AG04449 (cell line): ENCODE data around the gene BMPR1B.

Experiments used
- CTCF ChIA-PET: fragments of 350-600 bp; formaldehyde crosslinking; extraction: SDS; loops from one replicate; lab custom pipeline; 2021; ENCODE audit warnings: antibody characterized with exemption; lab: Yijun Ruan, JAX
- POLR2A ChIA-PET: fragments of 400-600, 350-600 bp; formaldehyde crosslinking; extraction: SDS; loops from one replicate; lab custom pipeline; 2020; ENCODE audit warnings: antibody characterized with exemption, inconsistent platforms; lab: Yijun Ruan, JAX
- DNase-seq: peaks from one replicate; pipeline ENCODE4 v3.0.0-alpha.2; 2010; ENCODE audit warnings: low read depth, low spot score
- H3K4me3 ChIP-seq: 2 replicates; pipeline ENCODE4 v1.5.1; 2011; ENCODE audit warnings: low read depth, mild to moderate bottlenecking, control low read depth, low read length
- TF ChIP-seq, protein P1 (sequence below): IDR thresholded peaks from one replicate; pipeline ENCODE4 v1.5.1; 2011; ENCODE audit warnings: mild to moderate bottlenecking, moderate library complexity, low read length, control low read depth, inconsistent platforms; ENCODE audit not compliant: insufficient read depth; ENCODE audit errors: missing control alignments

BMPR1B gene

DNA sequence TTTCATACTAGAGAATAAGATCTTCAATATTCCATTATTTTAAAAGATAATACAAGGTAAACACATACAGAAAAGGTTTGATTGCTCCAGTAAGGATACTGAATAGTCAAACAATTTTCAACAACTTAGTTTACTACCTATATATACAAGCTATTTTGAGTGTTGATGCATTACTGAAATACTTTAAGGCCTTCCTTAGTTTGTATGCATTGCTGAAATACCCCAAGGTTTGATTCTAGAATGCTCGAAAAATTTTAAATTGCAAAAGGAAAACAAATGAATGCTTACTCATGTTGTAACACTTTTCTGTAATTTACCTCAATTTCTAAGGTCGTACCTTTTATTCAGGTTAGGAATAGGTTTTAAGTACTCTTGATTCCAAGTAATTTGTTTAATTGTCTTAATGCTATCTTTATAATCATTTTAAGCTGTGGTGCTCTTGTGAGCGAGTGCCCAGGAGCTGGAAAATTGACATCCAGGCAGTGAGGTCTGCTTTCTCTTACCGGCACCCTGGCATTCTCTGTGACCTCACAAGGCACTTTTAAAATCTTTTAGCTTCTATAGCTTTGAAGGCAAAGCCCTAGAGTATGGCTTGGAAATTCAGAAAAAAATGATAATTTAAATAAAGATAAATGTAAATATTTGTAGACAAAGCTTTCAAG is 114.0 kb downstream of the BMPR1B start:
- no peak for DNase-seq
- no peak overlapping the region for H3K4me3 ChIP-seq
- ChIA-PET POLR2A (no interaction called here), CTCF (no interaction called here)
- TF ChIP-seq, protein P1, sequence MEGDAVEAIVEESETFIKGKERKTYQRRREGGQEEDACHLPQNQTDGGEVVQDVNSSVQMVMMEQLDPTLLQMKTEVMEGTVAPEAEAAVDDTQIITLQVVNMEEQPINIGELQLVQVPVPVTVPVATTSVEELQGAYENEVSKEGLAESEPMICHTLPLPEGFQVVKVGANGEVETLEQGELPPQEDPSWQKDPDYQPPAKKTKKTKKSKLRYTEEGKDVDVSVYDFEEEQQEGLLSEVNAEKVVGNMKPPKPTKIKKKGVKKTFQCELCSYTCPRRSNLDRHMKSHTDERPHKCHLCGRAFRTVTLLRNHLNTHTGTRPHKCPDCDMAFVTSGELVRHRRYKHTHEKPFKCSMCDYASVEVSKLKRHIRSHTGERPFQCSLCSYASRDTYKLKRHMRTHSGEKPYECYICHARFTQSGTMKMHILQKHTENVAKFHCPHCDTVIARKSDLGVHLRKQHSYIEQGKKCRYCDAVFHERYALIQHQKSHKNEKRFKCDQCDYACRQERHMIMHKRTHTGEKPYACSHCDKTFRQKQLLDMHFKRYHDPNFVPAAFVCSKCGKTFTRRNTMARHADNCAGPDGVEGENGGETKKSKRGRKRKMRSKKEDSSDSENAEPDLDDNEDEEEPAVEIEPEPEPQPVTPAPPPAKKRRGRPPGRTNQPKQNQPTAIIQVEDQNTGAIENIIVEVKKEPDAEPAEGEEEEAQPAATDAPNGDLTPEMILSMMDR, result no peak

DNA sequence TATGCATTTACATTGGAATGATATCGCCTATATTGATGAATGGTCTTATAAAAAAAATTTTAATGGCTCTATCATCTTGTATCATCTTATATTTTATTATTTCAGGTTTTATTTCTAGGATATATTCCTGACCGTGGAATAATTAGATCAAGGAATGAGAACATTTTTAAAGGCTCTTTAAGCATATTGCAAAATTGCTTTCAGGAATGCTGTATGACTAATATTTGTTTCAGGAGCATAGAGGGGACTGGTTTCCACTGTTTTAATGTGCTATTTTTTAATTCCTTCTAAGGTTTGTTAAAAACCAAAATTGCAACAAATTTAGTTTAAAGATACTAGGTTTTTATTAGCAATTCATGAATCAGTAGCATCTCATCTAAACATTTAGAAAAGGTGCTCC is 120.2 kb downstream of the BMPR1B start:
- TF ChIP-seq, protein P1, result no peak
- no peak overlapping the region for H3K4me3 ChIP-seq
- ChIA-PET POLR2A (no interaction called here), CTCF (no interaction called here)
- DNase-seq, result no peak

GRCh38 chr4:94880956-94881355 is 123.2 kb downstream of the BMPR1B start:
- H3K4me3 ChIP-seq, result no peak overlapping the region
- TF ChIP-seq, protein P1, result no peak
- POLR2A ChIA-PET, result no interaction called here
- CTCF ChIA-PET, result no interaction called here
- no peak for DNase-seq

GRCh38 chr4:94882756-94883155 is 125.0 kb downstream of the BMPR1B start:
- POLR2A ChIA-PET, result no interaction called here
- TF ChIP-seq, protein P1, result no peak
- CTCF ChIA-PET, result interaction anchor here (0.7 kb wide), 1 partner anchor 187 kb away, joined by 3 read pairs; no protein-coding TSS in a partner anchor
- no peak overlapping the region for H3K4me3 ChIP-seq
- DNase-seq, result no peak

GRCh38 chr4:94887027-94887426 is 129.3 kb downstream of the BMPR1B start:
- H3K4me3 ChIP-seq, result no peak overlapping the region
- CTCF ChIA-PET, result no interaction called here
- TF ChIP-seq, protein P1, result no peak
- no peak for DNase-seq
- POLR2A ChIA-PET, result no interaction called here

GRCh38 chr4:94889523-94889922 is 131.8 kb downstream of the BMPR1B start:
- H3K4me3 ChIP-seq, result no peak overlapping the region
- ChIA-PET CTCF (interaction anchor here (0.8 to 0.9 kb wide), 2 partner anchors 30 to 235 kb away, joined by 3 read pairs; no protein-coding TSS in a partner anchor), POLR2A (no interaction called here)
- no peak for DNase-seq
- TF ChIP-seq, protein P1, result no peak
